IMR-90 (cell line): ENCODE results near the gene AMZ1.

Experiments used
- BHLHE40 ChIP-seq: fragments of 150-350 bp; IDR thresholded peaks from 2 replicates; pipeline ENCODE4 v1.6.1; 2016; ENCODE audit warnings: mild to moderate bottlenecking, low read depth, low read length
- CEBPB ChIP-seq: IDR thresholded peaks from 2 replicates; pipeline ENCODE4 v1.6.1; 2012; ENCODE audit warnings: low read depth, low read length, improper control_type of control experiment
- CTCF ChIP-seq: conservative IDR thresholded peaks from 2 replicates; pipeline ENCODE4 v1.5.1; 2012; ENCODE audit warnings: mild to moderate bottlenecking, low read depth, low read length, improper control_type of control experiment
- FOS ChIP-seq: fragments of 150-350 bp; IDR thresholded peaks from 2 replicates; pipeline ENCODE4 v1.6.1; 2016; ENCODE audit warnings: low read depth, low read length
- MAZ ChIP-seq: IDR thresholded peaks from 2 replicates; pipeline ENCODE4 v1.6.1; 2012; ENCODE audit warnings: low read depth, mild to moderate bottlenecking, low read length, improper control_type of control experiment, moderate library complexity, borderline replicate concordance
- MXI1 ChIP-seq: IDR thresholded peaks from 2 replicates; pipeline ENCODE4 v1.6.1; 2012; ENCODE audit warnings: low read depth, mild to moderate bottlenecking, low read length, moderate library complexity, borderline replicate concordance
- POLR2A ChIP-seq: IDR thresholded peaks from 2 replicates; pipeline ENCODE4 v1.6.1; 2012; ENCODE audit warnings: mild to moderate bottlenecking, low read depth, low read length
- RAD21 ChIP-seq: IDR thresholded peaks from 2 replicates; pipeline ENCODE4 v1.6.1; 2012; ENCODE audit warnings: low read length, improper control_type of control experiment
- RFX5 ChIP-seq: IDR thresholded peaks from 2 replicates; pipeline ENCODE4 v1.8.0; 2012; ENCODE audit warnings: low read depth, mild to moderate bottlenecking, low read length, moderate library complexity
- SMC3 ChIP-seq: fragments of 150-350 bp; IDR thresholded peaks from 2 replicates; pipeline ENCODE4 v1.6.1; 2016; ENCODE audit warnings: low read depth, mild to moderate bottlenecking, antibody characterized with exemption, low read length, moderate library complexity
- USF2 ChIP-seq: fragments of 150-350 bp; IDR thresholded peaks from 2 replicates; pipeline ENCODE4 v1.6.1; 2017; ENCODE audit warnings: mild to moderate bottlenecking, antibody characterized with exemption, low read length, low read depth

- no peak for TF ChIP-seq CTCF
- TF ChIP-seq RAD21, result no peak
- TF ChIP-seq POLR2A, result no peak
- no peak for TF ChIP-seq SMC3
- TF ChIP-seq CEBPB, result no peak
- TF ChIP-seq USF2, result no peak
- TF ChIP-seq MAZ, result no peak
- TF ChIP-seq RFX5, result no peak
- no peak for TF ChIP-seq FOS
- no peak for TF ChIP-seq BHLHE40
- no peak for TF ChIP-seq MXI1
These were observed 21.3 kb upstream of the AMZ1 start for GRCh38 chr7:2666588-2667250.
